ENCODE measurements around the gene SMARCA2.

The SMARCA2 gene

GRCh38 chr9:2140600-2141223 lies 125.6 kb downstream of the SMARCA2 start:
- no peaks in the 10 kb centered on the region for H3K27me3 ChIP-seq (ENCODE audit: insufficient read depth, low read length, poor library complexity, severe bottlenecking)
- no peak overlapping the region for H3K4me2 ChIP-seq (ENCODE audit: low read depth, low read length, poor library complexity, severe bottlenecking)
- H3K4me1 ChIP-seq (ENCODE audit: insufficient read depth, low read length, poor library complexity, severe bottlenecking), result peaks cover 4% of the 10 kb centered on the region
- no peak overlapping the region for H3K4me3 ChIP-seq (ENCODE audit: low read length, poor library complexity, severe bottlenecking)
- H2AFZ ChIP-seq (ENCODE audit: low read length), result no peak overlapping the region
- H3K9me3 ChIP-seq (ENCODE audit: insufficient read depth, low read depth, low read length), result no peaks in the 10 kb centered on the region
- no peak overlapping the region for H3K9ac ChIP-seq (ENCODE audit: low read depth, low read length, poor library complexity, severe bottlenecking)
- H3K36me3 ChIP-seq (ENCODE audit: insufficient read depth, low read length), result peaks cover 37% of the 10 kb centered on the region; the same call in 1 of the 2 replicates
- no peaks in the 10 kb centered on the region for H3K9me2 ChIP-seq (replicated peaks; ENCODE audit: low read depth, low read length)
- peaks cover 10% of the 10 kb centered on the region; the same call in 1 of the 2 replicates for H3K79me2 ChIP-seq (ENCODE audit: insufficient read depth, low read length)
- TF ChIP-seq CTCF (conservative IDR thresholded peaks at IDR 0.05; ENCODE audit: low read length), result no peak
- no peak for TF ChIP-seq EZH2phosphoT487 (IDR thresholded peaks at IDR 0.05; ENCODE audit: borderline replicate concordance)
- H3F3A ChIP-seq (ENCODE audit: low read depth), result no peaks in the 10 kb centered on the region
- H4K20me1 ChIP-seq (ENCODE audit: insufficient read depth, low read length, poor library complexity, severe bottlenecking), result no peaks in the 10 kb centered on the region

DNA sequence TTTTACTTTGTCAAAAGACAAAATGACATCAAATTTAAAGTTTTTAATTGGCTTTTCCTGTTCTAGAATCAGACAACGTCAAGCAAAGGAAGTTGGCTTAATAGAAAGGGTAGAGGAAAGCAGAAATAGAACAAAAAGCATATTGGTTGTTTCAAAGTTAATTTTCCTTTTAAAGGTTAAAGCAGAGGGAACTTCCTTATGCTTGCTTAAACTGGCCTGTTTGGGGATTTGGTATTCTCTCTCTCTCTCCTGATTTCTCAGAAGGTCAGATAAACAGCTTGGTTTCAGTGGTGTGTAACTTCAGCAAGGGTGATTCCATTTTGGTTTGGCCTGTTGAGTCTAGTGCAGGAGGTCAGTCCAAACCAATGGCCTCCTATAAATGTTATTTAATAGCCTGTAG lies 127.1 kb downstream of the SMARCA2 start:
- TF ChIP-seq EZH2phosphoT487 (IDR thresholded peaks at IDR 0.05; ENCODE audit: borderline replicate concordance), result no peak
- TF ChIP-seq CTCF (conservative IDR thresholded peaks at IDR 0.05; ENCODE audit: low read length), result no peak

GRCh38 chr9:2144619-2145018 lies 129.5 kb downstream of the SMARCA2 start:
- Histone ChIP-seq H3K36me3 (ENCODE audit: insufficient read depth, low read length) (peaks cover 19% of the 10 kb centered on the region; the same call in 1 of the 2 replicates), H3K4me1 (ENCODE audit: insufficient read depth, low read length, poor library complexity, severe bottlenecking) (peaks cover 10% of the 10 kb centered on the region), H4K20me1 (ENCODE audit: insufficient read depth, low read length, poor library complexity, severe bottlenecking) (peaks cover 3% of the 10 kb centered on the region)

More for the DNA sequence above, 127.1 kb downstream of the SMARCA2 start:
- Histone ChIP-seq H3K36me3 (ENCODE audit: insufficient read depth, low read length) (peaks cover 26% of the 10 kb centered on the region; the same call in 1 of the 2 replicates), H3K9me2 (replicated peaks; ENCODE audit: low read depth, low read length) (no peaks in the 10 kb centered on the region), H3K79me2 (ENCODE audit: insufficient read depth, low read length) (peaks cover 10% of the 10 kb centered on the region; the same call in 1 of the 2 replicates), H3K9me3 (ENCODE audit: insufficient read depth, low read depth, low read length) (no peaks in the 10 kb centered on the region), H4K20me1 (ENCODE audit: insufficient read depth, low read length, poor library complexity, severe bottlenecking) (peaks cover 3% of the 10 kb centered on the region), H3K4me3 (ENCODE audit: low read length, poor library complexity, severe bottlenecking) (no peak overlapping the region), H3K27me3 (ENCODE audit: insufficient read depth, low read length, poor library complexity, severe bottlenecking) (no peaks in the 10 kb centered on the region), H2AFZ (ENCODE audit: low read length) (no peak overlapping the region), H3F3A (ENCODE audit: low read depth) (no peaks in the 10 kb centered on the region), H3K4me2 (ENCODE audit: low read depth, low read length, poor library complexity, severe bottlenecking) (no peak overlapping the region), H3K4me1 (ENCODE audit: insufficient read depth, low read length, poor library complexity, severe bottlenecking) (peaks cover 10% of the 10 kb centered on the region), H3K9ac (ENCODE audit: low read depth, low read length, poor library complexity, severe bottlenecking) (no peak overlapping the region)

More at GRCh38 chr9:2144619-2145018, 129.5 kb downstream of the SMARCA2 start:
- no peak overlapping the region for H2AFZ ChIP-seq (ENCODE audit: low read length)
- no peaks in the 10 kb centered on the region for H3K9me2 ChIP-seq (replicated peaks; ENCODE audit: low read depth, low read length)
- no peak overlapping the region for H3K9ac ChIP-seq (ENCODE audit: low read depth, low read length, poor library complexity, severe bottlenecking)
- no peak for TF ChIP-seq CTCF (conservative IDR thresholded peaks at IDR 0.05; ENCODE audit: low read length)
- TF ChIP-seq EZH2phosphoT487 (IDR thresholded peaks at IDR 0.05; ENCODE audit: borderline replicate concordance), result no peak
- H3K4me2 ChIP-seq (ENCODE audit: low read depth, low read length, poor library complexity, severe bottlenecking), result no peak overlapping the region
- no peaks in the 10 kb centered on the region for H3K9me3 ChIP-seq (ENCODE audit: insufficient read depth, low read depth, low read length)
- no peaks in the 10 kb centered on the region for H3K27me3 ChIP-seq (ENCODE audit: insufficient read depth, low read length, poor library complexity, severe bottlenecking)
- no peaks in the 10 kb centered on the region for H3F3A ChIP-seq (ENCODE audit: low read depth)
- H3K4me3 ChIP-seq (ENCODE audit: low read length, poor library complexity, severe bottlenecking), result no peak overlapping the region
- peaks cover 9% of the 10 kb centered on the region; the same call in 1 of the 2 replicates for H3K79me2 ChIP-seq (ENCODE audit: insufficient read depth, low read length)
